ENCODE results near the gene ANKRD52.

- TF ChIP-seq POLR2AphosphoS5 (IDR thresholded peaks at IDR 0.05; ENCODE audit: low read depth, low read length) (no peak), PAX5 (IDR thresholded peaks at IDR 0.05; ENCODE audit: insufficient read depth, low read length, severe bottlenecking) (no peak), POLR2A (IDR thresholded peaks at IDR 0.05; ENCODE audit: low read depth, low read length) (no peak), SPI1 (IDR thresholded peaks at IDR 0.05; ENCODE audit: low read depth, low read length) (no peak), POU2F2 (IDR thresholded peaks at IDR 0.05; ENCODE audit: low read depth, low read length) (no peak), TAF1 (IDR thresholded peaks at IDR 0.05; ENCODE audit: low read depth, low read length) (no peak)
Measured at GRCh38 chr12:56288705-56289387, 30.7 kb upstream of the ANKRD52 start.
